Posterior vena cava (tissue), 2 donors: ENCODE measurements around the gene PIGP. TPM values are rescaled to one million over a fixed set of nuclear protein-coding genes. Genes with fewer than 3 reads are reported as not detected.
"Not testable (repeated sequence)": the region's sequence is repeated elsewhere in the genome, so short reads cannot be mapped to it uniquely, and the experiment has no call there.

Experiments used
- DNase-seq: peaks from one replicate; pipeline ENCODE4 v3.0.0-alpha.2; 2020; ENCODE audit warnings: low spot score
- intact Hi-C, 2 donors: fragments of 100-400 bp; cut with DNase I; formaldehyde crosslinking; loops; one replicate each; pipeline versions ENCODE4 v1.14.1 to v1.14.2; 2022 to 2023
- long read RNA-seq, 2 donors: library from polyadenylated mRNA; unstranded; transcript quantifications; one replicate each; pipeline ENCODE4 v2.0.0, GENCODE V29; 2020 to 2021
- total RNA-seq, 2 donors: library from RNA; stranded (reverse); fragmentation: NEBNext Ultra II Directional; extraction: Animal tissue kit (Norgen Biotek cat#: 25700); gene quantifications; one replicate each; pipeline ENCODE4 v1.2.1, GENCODE V29; 2021
- donor health status: DM: yes; HTN: yes; CAD: no.
- donor health status: DM: yes; HTN: yes; CAD: no.

The PIGP gene
- 10 to 100 TPM; 23.7 to 28.9 TPM for total RNA-seq
- long read RNA-seq, donor 1, full-length matches to known transcripts, result 5 of 9 reads
- long read RNA-seq, donor 1, partial matches to known transcripts, result 0 of 9 reads
- long read RNA-seq, donor 1, other reads (novel, unspliced or antisense), result 4 of 9 reads
- long read RNA-seq, donor 2, full-length matches to known transcripts, result 11 of 14 reads
- long read RNA-seq, donor 2, partial matches to known transcripts, result 0 of 14 reads
- long read RNA-seq, donor 2, other reads (novel, unspliced or antisense), result 3 of 14 reads

DNA sequence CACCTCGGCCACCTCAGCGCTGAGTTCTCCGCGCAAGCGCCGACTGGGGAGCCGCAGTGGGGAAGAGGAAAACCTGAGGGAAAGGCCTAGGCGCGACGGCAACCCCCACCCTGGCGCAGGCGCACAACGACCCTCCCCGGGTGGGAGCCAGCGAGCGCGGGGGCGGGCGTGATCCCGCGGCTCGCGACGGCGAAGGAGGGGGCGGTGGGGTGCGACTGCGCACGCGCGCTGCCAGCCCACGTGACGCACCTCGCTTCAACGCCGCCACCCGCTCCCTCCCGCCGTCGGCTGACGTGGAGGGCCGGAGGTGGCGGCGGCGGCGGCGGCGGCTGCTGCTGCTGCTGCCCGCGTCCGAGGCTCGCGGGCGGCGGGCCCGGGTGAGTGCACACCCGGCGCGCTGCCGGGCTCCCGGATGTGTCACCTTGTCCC is at the start of gene PIGP, which contains the start of gene TTC3:
Gene PIGP, minus strand, starts transcription at position 84 of the 429 bp plus-strand sequence. CDS start 556 bp downstream, outside the sequence.
Gene TTC3, plus strand, starts transcription at position 267 of the 429 bp plus-strand sequence. CDS start 14,004 bp downstream, outside the sequence.
- intact Hi-C loops, result no loop called here
- peak; percentile 98 for DNase-seq

DNA sequence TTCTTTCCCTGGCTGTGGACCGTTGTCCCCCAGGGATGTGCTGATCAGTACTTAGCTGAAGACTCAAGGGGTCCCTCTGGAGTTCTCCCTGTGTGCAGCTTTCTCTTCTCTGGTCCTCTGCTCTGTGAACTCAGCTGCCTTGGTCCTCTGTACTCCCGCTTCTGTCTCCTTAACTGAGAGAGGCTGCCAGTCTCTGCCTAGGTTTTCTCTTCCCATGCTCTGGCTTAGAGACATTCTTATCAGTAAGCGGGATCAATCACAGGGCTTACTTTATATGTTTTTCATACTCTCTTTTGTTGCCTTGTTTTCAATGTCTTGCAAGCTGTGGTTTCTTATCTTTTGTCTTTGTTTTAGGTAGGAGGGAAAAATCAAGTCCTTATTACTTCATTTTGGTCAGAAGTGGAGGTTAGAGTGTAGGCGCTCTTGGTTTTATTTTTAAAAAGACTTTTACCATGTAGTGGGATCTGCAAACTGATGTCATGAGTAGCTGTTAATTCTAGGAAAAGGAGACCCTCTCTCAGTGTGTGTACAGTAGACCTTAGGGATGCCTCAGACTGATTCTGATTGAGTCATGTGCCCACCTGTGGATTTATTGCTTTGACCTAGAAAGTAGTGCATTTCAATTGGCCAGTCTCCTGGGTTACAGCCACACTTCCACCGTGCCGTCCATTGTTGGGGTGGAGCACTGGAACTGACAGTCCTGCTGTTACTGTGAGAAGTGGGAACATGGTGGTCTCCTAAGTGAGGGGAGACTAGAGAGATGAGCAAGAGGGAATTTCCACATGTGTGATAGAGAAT is 46.7 kb upstream of the PIGP start:
- intact Hi-C loops, result no loop called here
- no peak for DNase-seq

DNA sequence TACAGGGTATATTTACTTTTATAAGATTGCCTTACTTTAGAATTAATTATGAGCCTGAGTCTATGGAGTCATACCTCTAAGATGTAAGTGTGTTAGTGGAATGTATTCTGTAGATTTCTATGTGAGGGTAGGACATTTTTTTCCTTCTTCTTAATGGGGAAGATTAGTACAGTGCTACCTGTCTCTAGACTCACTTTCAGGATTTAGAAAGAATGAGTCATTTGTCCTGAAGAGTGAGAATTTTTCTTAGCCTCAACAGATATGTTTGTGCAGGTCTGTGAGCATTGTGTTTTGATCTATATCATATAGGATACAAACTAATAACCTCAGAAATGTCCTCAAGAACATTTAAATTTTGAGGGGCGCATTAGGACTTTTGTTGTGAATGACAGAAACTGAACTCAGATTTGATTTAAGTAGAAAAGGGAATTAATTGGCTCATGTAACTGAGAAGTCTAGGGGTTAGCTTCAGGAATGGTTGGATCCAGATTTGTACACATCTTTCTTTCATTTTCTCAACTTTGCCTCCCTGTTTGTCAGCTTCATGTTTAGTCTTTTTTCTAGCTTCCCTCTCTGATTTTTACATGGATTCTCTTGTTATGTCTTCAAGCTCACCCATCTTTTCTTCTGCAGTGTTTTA is 45.4 kb upstream of the PIGP start:
- DNase-seq, result no peak
- intact Hi-C loops, result no loop called here

DNA sequence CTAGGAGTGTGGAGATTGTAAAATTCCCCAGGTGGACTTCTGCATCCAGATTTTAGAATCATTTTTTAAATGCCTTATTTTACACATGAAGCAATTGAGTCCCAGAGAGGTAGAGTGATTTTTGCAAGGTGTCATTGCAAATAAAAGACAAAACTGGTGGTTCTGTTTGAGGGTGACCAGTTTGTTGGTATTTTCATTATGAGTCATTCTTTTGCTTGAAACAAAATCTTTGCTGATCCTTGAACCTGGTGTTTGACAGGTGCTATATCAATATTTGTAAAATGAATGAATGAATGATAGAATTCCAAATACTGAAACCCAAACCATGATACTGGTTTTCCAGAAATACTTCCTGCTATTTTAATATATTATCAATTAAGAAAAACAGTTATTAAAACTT is 44.3 kb upstream of the PIGP start:
- no peak for DNase-seq
- intact Hi-C loops, result no loop called here

DNA sequence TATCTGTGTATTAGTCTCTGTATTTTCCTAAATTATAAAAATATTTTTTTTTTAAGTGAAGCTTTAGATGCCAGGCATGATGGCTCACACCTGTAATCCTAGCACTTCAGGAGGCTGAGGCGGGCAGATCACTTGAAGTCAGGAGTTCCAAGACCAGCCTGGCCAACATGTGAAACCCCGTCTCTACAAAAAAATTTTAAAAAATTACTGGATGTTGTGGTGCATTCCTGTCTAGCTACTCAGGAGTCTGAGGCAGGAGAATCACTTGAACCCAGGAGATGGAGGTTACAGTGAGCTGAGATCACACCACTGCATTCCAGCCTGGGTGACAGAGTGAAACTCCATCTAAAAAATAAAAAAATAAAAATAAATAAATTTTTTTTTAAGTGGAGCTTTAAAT is 43.6 kb upstream of the PIGP start:
- DNase-seq, intact Hi-C loops: not testable (repeated sequence)

DNA sequence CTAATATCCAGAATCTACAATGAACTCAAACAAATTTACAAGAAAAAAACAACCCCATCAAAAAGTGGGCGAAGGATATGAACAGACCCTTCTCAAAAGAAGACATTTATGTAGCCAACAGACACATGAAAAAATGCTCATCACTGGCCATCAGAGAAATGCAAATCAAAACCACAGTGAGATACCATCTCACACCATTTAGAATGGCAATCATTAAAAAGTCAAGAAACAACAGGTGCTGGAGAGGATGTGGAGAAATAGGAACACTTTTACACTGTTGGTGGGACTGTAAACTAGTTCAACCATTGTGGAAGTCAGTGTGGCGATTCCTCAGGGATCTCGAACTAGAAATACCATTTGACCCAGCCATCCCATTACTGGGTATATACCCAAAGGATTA is 41.4 kb upstream of the PIGP start:
- intact Hi-C loops, result not testable (repeated sequence)

DNA sequence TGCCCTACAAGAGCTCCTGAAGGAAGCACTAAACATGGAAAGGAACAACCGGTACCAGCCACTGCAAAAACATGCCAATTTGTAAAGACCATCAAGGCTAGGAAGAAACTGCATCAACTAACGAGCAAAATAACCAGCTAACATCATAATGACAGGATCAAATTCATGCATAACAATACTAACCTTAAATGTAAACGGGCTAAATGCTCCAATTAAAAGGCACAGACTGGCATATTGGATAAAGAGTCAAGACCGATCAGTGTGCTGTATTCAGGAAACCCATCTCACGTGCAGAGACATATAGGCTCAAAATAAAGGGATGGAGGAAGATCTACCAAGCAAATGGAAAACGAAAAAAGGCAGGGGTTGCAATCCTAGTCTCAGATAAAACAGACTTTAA is 38.2 kb upstream of the PIGP start:
- intact Hi-C loops, DNase-seq: not testable (repeated sequence)

More for the DNA sequence above, 41.4 kb upstream of the PIGP start:
- DNase-seq, result not testable (repeated sequence)

DNA sequence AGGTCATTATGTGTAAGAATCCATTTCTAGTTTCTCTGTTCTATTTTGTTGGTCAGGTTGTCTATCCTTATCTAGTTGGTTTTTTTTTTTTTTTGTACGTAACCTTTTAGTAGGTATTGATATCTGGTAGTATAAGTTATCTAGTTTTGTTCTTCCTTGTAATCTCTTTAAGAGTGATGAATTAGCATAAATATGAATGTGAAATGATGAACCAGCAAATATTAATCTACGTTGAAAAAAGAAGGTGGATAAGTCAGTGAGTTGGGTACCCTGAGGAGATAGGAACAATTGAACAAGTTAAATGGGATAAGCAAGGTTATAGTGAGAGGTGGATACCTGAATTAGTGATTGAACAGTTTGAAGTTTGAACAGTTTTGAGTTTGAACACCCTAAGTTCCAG is 34.1 kb upstream of the PIGP start:
- intact Hi-C loops, result no loop called here
- no peak for DNase-seq

DNA sequence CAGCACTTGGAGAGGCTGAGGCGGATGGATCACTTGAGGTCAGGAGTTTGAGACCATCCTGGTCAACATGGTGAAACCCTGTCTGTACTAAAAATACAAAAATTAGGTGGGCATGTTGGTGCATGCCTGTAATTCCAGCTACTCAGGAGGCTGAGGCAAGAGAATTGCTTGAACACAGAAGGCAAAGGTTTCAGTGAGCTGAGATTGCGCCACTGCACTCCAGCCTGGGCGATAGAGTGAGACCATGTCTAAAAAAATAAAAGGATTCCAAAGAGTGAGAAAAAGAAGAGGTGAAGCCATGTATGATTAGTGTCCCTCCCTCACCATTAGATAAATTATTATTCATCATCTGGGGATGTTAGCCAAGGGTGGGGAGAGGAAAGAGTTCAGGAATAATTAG is 29.9 kb upstream of the PIGP start:
- intact Hi-C loops, DNase-seq: not testable (repeated sequence)

DNA sequence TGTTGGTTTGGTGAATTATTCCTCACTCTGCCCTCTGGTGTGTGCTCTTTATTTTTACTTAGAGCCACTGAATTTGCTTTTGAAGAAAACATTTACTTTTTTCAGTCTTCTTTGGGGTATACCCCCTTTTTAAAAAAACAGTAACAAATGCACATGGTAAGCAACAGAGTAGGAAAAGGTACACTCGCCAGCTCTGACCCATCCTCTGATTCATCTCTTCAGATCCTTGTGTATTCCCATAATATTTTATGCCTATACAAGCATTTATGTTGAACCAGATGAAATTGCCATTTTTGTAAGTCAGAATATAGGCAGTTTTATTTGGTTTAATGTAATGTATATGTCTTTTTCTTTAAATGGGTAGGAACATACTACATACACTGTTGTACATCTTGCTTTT is 28.5 kb upstream of the PIGP start:
- intact Hi-C loops, result no loop called here

DNA sequence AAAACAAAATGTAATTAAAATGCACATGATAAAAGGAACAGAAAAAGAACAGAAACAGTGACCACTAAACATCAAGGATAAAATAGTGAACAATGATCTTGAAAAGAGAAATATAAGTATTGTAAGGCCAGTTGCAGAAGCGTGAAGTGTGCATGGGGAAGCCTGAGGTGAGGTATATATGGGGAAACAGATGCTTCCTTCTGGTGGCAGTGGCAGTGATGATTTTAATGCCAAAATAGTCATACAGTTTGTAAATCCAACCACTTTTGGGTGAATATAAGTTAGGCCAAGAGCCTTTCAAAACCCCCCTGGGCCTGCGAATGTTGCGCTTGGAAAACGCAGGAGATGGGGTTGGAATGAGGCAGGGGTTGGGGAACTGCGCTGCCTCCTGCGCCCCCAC is 27.4 kb upstream of the PIGP start:
- intact Hi-C loops, result no loop called here
- DNase-seq, result no peak

More for the DNA sequence above, 28.5 kb upstream of the PIGP start:
- no peak for DNase-seq

DNA sequence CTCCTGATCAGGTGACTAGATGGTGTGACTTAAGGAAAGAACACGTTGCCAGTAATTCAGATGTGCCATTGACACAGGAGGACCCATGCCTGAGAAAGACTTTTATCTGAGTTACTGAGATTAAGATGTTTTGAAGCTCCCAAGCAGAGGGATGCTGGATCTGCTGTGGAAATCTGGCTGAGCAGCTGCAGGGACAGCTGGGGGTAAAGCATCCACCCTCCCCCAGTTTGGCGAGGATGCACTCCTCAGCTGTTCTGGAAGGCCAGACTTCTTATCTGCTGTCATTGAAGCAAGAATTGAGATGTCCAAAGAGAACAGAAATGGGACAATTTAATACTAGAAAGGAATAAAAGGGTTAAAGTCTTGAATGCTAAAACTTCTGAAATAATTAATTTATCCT is 25.9 kb upstream of the PIGP start:
- intact Hi-C loops, result no loop called here
- DNase-seq, result no peak

DNA sequence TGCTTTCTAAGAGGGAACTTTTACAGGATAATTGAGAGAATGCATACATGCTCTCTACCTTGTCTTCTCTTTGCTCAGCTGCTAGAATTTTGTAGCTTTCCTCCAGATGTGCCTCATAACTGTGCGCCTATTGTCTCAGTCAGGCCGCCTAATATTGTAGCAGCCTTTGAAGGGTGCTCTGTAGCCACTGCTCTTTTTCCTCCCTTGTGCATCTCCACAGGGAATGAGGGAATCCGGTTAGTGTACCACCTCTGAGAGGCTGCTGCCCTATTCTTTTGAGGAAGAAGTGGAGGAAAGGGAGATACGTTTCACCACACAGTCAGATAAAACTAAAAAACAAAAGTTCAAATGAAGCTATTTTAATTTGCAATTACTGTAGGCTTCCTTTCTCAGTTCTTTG is 22.9 kb upstream of the PIGP start:
- DNase-seq, result no peak
- intact Hi-C loops, result no loop called here

DNA sequence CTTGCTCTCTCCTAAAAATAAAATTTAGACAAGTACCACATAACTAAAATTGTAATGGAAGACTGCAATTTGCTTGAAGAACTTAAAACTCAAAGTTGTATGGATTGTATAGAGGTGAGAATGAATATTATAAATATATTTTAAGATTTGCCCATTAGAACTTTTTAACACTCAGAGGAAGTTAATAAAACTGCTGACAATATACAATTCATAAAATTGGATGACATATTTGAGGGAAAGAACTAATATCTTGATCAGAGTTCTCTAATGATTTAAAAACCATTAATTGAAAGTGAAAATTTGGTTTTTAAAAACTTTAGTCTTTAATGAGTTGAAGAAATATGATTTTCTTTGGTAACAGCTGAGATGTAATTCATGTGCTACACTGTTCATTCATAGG is 21.1 kb upstream of the PIGP start:
- intact Hi-C loops, result no loop called here
- no peak for DNase-seq

DNA sequence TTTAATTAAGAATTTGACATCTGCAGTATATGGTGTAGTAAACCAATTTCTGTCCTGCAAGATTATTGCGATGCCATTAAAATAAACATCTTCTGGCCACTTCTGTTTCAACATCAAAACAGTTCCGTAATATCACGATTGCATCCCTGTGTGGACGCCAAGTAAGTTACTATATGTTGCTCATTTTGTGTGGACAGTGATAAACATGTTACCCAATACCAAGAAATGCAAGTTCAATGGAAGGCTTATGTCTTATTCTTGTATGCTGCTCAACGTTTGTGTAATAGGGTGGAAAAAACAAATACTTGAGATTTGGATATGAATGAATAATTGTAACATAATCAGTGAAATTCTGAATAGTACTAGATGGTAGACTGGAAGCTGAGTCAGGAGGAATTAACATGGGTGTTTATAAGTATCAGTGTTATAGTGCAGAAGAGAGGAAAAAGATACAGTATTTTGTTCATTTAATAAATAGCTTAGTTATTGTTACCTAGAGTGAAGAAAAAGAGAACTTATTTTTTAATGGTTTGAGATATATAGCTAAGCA is 15.4 kb upstream of the PIGP start:
- intact Hi-C loops, result no loop called here
- no peak for DNase-seq

DNA sequence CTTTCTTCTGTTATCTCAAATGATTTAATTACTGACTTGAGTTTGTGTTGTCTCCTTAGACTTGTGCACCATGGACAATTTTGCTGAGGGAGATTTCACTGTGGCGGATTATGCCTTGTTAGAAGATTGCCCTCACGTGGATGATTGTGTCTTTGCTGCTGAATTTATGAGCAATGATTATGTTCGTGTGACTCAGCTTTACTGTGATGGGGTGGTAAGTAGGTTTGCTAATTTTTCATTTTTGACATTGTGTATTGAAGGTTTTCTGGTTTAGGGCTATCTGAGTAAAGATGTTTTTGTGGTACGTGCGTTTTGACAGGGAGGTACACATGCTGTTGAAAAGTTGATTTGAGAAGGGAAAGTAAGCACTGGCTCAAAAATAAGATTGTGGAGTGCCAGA is 14.3 kb upstream of the PIGP start:
- DNase-seq, result no peak
- intact Hi-C loops, result no loop called here

DNA sequence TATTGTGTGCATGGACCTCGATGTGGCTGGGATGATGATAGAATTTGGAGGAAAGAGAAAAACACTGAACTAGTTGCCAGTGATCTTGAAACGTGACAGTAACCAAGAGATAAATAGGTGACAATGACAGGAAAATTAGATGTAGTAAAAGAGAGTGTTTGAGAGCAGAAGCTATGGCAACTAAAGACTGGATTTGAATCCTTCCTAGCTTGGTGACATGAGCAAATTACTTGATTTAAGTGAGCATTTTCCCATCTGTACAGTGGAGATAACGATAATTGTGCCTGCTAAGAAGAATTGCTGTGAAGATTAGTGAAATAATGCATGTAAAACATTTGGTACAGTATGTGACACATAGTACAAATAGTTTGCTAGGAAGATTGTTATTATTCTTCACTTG is 12.9 kb upstream of the PIGP start:
- no peak for DNase-seq
- intact Hi-C loops, result no loop called here

DNA sequence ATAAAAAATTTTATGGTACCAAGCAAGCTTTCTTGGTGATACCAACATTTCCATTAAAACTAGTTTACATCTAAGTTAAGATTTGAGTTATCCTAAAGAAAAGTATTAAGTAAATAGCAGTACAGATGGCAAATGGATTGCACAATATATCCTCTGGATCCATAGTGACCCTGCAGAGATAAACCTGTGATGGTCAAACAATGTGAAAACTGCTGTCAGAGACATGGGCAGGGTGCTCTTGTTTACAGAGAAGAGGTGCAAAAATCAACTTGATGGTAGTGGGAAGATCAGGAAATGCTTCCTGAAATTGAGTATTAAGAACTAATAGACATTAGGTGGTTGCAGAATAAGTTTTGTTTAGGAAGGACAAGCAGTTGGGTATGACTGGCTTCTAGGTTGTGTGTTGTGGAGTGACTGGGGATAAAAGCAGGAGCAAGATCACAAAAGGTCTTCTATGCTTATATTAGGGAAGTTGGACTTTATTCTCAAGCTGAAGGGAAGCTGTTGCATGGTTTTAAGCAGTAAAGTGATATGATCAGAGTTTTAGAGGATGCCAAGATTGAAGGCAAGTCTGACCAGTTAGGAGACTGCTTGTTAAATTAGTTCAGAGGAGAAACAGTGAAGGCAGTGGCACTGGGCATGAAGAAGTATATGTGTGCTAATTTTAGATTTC is 10.1 kb upstream of the PIGP start:
- intact Hi-C loops, result no loop called here
- no peak for DNase-seq

DNA sequence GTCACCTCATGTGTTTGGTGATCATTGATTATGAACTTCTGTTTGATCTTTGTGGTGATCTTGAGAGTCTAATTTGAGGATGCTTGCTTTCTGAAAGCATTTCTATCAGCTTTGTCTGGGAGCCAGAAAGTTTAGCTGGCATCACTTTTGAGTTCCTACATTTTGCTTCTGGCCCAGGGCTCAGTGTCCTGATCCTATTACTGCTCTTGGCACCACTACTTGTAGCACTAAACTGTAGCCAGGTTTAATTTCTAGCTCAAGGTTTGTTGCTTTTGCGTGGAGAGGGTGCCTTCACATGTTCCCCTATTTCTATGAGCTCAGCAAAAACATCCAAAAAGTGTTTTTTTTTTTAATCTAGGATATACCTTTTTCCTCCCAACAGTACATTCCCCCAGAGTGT is 9.5 kb upstream of the PIGP start:
- intact Hi-C loops, result no loop called here
- DNase-seq, result no peak
